CD4-positive, alpha-beta T cell treated with Interleukin-12 subunit alpha and Interleukin-12 subunit beta, for 1 hour (primary cell): ENCODE data around the gene CLRN1.
"Not testable (repeated sequence)": the region's sequence is repeated elsewhere in the genome, so short reads cannot be mapped to it uniquely, and the experiment has no call there.

Source experiments
- DNase-seq: peaks from one replicate; pipeline ENCODE4 v3.0.0-alpha.2; 2020

CLRN1 gene, protein sequence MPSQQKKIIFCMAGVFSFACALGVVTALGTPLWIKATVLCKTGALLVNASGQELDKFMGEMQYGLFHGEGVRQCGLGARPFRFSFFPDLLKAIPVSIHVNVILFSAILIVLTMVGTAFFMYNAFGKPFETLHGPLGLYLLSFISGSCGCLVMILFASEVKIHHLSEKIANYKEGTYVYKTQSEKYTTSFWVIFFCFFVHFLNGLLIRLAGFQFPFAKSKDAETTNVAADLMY

DNA sequence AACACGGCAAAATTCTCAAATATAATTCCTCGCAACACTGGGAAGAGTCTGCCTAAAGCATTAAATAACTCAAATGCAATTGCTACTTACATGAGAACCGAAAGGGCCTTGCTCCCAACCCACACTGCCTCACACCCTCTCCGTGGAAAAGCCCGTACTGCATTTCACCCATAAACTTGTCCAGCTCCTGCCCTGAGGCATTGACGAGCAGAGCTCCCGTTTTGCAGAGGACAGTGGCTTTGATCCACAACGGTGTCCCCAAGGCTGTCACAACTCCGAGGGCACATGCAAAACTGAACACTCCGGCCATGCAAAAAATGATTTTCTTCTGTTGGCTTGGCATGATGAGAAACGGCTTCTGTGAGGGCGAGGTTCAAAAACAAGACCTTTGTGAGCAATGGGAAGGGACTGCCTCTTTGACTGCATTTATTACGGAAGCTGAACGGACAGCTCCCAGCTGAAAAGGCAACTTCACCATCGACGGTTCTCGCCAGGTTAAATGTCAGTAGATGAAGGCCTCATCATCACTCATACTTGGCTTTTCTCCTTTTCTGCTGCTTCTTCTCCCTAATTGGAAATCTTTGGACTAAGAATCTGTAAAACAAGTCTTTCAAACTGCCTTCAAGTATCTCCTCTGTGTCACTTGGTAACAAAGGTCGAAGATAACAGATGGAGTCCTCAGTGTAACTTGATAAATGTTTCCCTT, at the start of gene CLRN1:
TSS of gene CLRN1 (minus strand) at position 362 of the 706 bp plus-strand sequence. CDS start at position 343, 19 bp downstream.
- no peak for DNase-seq

DNA sequence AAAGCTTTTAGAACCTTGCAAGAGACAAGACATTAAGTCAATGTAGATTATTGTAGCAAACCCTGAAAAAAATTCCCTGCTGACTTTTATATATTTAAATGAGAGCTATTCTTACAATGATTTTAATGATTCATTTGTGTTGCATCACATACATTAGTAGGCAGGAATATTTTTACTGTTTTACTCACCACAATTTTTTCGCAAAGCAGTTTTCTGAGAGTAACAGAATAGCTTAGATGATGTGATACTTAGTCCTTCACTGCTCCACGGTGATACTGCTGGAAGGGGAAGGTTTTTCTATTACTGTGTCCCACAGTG, 43.9 kb upstream of the CLRN1 start:
- DNase-seq: no peak

DNA sequence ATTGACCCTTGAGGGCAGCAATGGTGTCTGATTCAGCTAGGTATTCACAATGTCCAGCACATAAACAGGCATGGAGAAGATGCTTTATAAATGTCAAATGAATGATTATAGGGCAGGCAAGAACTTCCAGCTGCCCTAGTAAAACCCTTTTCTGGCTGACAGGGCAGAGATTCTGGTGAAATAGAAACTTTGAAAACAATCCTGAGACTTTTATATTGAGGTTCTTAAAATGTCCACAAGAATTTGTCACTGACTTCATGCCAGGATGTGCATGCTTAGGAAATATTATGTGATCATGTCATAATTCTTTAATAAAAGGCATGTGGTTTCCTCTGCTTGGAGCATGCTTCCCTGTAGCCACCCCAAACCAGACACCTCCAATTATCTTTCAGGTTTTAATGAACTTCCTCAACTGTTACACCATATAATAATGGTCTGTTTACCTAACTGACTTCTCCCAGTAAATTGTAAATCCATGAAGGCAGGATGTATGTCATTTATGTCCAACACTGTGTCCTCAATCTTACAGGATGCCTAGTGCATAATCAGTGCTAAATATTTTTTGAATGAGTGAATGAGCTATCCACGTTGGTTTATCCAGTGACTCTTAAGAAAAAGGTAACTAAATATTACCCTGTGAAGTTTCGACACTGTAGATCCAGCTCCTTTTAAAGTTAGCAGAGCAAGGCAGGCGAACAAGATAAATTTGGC, 43.4 kb upstream of the CLRN1 start:
- DNase-seq: no peak

DNA sequence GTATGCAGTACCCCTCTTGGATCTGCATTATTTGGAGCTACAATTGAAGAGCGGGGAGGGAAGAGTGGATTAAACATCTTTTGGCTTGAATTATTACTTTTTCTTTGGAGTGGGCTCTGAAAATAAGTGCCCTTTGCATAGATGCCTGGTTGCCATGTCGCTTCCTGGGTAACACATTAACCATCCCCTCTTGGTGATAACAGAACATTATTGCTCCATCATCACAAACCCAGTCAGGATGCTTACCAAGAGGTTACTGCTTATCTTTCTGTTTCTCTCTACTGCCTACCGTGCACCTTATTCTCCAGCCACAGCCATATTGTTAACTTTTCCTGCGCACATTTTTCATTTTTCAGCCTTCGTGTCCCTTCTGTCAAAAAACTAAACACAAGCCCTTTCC, 42.7 kb upstream of the CLRN1 start:
- no peak for DNase-seq

DNA sequence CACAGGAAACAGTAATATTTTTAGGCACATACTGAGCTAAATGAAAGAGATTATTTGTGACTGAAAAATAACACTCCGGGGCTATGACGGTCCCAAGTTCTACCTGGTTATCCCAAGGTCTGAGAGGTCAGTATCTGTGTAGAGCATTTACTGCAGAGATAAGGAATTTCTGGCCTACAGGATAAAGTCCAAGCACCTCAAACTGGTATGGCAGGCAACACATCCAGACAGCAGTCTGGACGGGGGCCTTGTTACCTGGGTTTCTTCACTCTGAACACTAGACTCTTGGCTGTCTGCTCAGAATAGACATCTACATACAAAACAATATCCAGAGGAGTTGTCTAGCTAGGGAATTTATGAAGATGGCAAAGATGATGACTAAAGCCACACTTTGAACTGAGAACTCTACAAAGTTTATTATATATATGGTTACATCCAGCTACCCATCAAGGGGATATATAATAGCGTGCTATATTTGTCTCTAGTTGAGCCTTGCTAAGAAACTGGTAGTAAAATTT, 42.0 kb upstream of the CLRN1 start:
- DNase-seq: no peak

DNA sequence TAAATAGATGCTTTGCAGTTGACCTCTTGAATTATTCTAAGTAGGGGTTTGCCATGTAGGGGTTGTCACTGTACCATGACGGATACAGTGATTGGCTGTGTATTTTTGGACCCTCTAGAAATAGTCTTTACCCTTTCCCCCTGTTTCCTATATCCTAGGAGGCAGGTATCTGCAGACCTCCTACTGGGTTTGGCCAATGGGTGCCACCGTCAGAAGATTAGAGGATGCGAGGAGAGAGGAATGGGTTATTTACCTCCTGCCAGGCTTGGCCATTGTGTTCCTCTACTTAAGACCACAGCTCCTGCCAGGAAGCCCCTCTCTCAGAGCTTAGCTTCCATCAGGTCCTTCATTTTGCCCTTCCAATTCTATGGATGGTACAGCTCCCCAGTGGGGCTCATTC, 40.2 kb upstream of the CLRN1 start:
- DNase-seq: no peak

DNA sequence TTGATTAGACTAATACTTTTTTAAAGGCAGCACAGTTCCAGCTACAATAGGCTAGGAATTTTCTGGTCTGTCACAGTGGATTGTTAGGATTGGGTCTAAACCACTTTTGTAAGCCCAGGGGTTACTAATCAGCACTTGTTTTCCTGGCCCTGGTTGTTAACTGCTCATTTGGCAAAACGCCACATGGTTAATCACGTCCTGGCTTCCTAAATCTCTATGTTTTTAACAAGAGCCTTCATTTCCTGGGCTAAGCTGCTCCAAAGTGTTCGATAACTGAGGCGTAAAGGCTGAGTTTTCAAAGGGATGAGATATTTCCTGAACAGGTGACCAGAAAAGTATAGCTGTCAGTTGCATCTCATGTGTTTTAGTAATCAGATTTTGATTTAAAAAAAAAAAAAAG, 38.9 kb upstream of the CLRN1 start:
- no peak for DNase-seq

DNA sequence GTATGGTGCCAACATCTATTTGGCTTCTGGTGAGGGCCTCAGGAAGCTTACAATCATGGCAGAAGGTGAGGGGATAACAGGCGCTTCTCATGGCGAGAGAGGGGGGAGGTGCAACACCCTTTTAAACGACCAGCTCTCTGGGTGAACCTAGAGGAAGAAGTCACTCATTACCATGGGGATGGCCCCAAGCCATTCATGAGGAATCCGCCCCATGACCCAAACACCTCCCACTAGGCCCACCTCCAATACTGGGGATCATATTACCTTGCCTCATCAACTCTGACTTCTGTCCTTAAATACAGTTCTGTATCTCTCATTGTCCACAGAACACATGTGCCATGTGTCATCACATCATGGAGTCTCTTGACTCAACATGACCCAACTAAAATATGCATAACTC, 37.5 kb upstream of the CLRN1 start:
- DNase-seq: no peak

DNA sequence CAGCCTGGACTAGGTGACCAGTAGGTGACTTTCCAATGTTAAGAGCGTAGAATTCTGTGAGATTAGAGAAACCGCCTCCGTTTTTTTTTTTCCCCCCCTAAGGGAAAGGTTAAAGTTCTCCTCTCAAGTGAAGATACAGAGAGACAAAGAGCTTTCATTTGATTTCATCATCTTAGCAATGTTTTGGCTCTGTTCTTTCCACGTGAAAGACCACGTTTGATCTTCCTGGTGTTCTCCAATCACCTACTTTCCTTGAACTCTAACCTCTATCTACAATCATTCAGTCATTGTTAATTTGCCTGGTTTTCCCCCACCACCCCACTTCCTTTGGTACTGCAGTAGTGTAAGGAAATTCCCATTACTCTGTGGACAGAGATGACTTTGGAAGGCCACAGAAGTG, 36.9 kb upstream of the CLRN1 start:
- DNase-seq: no peak

DNA sequence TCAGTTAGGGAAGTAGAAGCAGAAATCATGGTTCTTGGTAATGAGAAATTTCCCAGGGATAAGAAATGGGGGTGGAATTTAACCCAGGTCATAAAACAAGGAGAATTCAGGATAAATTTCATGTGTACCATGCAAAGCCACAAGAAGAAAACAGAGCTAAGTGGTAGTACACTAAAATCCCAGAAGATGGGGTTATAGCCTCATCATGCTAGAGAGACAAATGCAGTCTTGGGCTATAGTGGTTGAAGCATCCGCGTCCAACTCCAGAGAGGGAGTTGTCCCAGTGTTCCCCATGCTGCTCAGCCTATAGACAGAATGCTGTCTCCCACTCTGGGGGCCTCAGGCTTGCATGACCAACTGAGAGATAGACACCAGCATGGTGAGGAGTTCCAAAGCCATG, 36.2 kb upstream of the CLRN1 start:
- no peak for DNase-seq

DNA sequence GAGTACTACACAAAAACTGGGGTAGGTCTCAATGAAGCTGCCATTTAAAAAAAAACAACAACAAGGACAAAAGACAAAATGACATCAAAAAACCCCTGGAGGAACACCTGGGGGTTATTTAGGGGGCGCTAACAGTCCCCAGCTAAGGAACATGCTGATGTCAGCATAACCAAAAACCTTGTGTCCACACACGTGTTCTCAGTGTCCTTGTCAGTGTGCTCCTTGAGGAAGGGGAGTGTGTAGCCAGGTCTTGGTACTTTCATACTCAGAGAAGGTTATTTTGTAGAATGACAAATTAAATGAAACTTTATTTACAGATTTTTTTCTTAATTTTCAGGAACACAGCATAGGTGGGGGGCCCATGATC, 31.2 kb upstream of the CLRN1 start:
- no peak for DNase-seq

DNA sequence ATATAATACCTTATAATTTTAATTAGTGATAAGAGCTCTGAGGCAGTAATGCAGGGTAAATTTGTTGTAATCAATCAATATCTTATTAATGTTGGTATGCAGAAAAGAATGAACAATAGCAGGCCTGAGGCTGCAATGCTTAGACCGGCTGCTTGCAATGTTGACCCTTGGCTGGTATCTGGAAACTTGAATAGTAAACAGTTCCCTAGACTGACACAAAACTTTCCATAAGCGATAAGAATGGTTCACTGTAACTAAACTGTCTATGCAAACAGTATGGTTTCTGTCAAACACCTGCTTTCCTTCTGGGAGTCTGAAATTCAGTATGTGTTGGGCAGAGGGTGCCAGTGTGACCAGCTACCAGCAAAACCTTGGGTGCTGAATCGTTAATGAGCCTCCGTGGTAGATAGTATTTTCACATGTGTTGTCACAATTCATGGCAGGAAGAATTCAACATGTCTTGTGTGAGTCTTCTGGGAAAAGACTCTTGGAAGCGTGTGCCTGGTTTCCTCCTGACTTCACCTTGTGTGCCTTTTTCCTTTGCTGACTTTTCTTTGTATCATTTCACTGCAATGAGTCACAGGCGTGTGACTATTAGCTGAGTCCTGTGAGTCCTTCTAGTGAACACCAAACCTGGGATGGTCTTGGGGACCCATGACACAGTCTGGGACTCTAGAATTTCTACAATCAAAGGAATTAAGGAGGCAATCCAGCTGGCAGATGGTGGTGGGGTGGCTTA, 30.7 kb upstream of the CLRN1 start:
- no peak for DNase-seq

DNA sequence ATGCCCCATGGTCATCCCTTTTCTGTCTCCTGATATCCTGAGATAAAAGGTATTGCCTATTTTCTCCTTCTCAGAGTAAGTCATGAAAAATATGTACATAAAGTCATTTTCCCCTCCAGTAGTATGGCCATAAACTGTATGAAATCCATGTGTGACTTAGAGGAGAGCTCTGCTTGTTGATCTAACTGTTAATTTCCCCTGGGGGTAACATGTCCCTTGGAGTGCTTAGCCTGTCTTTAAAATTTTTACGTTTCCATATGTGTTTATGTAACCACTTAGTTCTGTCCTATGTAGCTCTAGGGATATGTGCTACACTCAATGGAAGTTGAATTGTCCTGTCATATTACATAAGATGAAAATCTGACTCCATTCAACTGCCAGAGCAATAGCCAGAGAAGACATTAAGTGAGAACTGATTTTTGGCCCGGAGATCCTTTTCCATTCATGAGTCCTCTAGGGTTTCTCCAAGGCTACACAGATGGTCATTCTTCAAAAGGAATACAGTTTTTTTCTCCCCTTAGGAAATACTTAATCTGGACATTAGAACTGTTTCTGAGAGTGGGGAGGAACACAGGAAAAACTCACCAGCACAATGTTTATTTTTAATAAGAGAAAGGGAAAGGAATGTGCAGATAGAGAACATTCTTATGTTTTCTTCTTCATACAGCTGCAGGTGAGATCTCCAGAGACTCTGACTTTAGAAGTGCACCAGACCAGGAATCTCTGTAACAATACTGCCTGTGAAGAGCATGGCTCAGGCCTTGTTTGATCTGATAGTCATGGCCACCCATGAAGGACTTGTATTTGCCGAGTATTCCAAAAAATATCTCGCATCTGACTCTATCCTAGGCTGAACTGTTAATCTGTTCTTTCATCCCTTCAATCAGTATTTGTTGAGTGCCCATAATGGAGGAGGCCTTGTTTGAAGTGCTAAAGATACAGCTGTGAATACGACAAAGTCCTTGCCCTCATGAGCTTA, 29.8 kb upstream of the CLRN1 start:
- DNase-seq: no peak

DNA sequence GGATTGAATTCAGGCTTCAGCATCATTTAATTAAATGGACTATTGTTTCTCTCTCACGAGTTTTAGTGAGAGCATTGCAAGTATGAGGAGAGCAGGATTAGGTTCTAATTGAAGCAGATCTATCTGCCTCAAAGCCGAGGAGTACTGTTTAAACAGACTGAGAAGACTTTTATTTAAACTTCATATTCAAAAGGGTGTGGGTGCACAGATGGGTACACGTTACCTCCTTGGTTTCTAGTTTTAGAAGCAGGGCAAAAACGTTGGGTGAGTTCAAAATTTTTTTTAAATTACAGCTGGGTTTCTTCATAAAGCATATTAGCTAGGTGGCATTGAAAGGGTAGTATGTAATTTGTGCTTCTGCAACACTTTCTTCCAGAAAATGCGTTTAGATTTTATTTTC, 26.5 kb upstream of the CLRN1 start:
- DNase-seq: no peak

DNA sequence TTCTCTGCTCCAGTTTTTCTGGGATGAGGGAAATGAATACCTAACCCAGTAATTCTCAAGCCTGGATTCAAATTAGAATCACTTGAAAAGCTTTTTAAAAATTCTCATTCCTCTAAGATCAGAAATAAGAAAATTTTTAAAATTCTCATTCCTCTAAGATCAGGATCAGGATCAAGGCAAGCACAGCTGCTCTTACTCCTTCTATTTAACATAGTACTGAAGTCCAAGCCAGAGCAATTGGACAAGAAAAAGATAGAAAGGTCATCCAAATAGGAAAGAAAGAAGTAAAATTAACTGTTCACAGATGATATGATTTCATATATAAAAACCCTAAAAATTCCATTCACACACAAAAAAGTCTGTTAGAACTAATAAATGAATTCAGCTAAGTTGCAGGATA, 24.2 kb upstream of the CLRN1 start:
- no peak for DNase-seq

DNA sequence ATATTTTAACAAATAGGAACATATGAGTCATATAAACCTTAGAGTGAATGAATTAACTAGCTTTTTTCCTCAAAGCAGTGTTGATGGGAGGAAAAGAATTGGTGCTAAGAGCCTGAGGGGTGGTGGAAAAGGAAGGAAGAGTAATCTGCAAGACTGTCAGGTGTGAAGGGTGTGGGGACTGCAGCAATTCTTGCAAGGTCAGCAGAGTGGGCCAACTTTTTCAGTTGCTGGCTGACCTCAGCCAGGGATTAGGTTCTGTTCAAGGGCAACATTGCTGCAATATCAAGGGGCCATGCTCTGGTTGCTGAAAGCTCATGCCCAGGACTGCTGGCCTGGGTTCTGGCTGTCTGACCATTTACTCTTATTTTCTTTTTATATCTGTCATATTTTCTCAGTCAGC, 23.0 kb upstream of the CLRN1 start:
- DNase-seq: no peak

DNA sequence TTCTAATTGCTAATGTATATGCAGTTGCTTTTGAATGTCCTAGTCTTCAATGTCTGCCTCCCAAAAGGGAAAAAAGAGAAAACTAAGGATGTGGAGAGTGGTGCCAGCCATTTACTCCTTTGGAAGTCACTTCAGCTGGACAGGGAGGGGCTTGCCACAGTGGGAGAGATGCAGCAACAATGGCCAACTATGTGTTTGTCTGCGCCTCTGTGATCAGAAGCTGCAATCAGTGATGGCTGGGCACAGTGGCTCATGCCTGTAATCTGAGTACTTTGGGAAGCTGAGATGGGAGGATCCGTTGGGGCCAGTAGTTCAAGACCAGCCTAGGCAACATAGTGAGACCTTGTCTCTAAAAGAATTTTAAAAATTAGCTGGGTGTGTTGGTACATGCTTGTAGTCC, 16.7 kb upstream of the CLRN1 start:
- no peak for DNase-seq

DNA sequence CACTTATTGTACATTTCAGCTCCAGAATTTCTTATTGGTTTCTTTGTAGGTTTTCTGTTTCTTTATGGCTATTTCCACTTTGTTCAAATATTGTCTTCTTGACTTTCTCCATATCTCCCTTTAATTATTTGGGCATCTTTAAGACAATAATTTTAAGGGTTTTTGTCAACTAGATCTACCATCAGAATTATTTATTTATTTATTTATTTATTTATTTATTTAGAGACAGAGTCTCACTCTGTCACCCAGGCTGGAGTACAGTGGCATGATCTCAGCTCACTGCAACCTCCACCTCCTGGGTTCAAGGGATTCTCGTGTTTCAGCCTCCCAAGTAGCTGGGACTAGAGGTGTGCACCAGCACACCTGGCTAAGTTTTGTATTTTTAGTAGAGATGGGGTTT, 15.9 kb upstream of the CLRN1 start:
- DNase-seq: not testable (repeated sequence)

DNA sequence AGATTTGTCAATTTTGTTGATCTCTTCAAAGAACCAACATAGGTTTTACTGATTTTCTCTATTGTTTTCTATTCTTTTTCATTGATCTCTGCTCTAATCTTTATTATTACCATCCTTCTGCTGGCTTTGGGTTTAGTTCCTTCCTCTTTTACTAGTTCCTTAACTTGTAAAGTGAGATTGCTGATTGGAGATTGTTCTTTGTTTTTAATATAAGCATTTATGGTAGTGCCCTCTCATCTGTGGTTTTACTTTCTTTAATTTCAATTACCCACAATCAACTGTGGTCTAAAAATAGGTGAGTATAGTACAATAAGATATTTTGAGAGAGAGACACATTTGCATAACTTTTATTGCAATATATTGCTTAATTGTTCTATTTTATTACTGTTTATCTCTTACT, 13.2 kb upstream of the CLRN1 start:
- DNase-seq: no peak

DNA sequence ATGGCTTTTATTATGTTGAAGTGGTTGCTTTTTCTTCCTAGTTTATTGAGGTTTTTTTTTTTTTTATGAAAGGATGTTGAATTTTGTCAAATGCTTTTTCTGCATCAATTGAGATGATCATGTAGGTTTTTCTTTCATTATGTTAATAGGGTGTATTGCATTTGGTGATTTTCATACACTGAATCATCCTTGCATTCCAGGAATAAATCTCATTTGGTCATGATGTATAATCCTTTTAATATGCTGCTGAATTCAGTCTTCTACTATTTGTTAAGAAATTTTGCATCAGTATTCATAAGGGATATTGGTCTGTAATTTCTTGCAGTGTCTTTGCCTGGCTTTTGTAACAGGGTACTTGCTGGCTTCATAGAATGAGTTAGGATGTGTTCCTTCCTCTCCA, 11.5 kb upstream of the CLRN1 start:
- DNase-seq: no peak

DNA sequence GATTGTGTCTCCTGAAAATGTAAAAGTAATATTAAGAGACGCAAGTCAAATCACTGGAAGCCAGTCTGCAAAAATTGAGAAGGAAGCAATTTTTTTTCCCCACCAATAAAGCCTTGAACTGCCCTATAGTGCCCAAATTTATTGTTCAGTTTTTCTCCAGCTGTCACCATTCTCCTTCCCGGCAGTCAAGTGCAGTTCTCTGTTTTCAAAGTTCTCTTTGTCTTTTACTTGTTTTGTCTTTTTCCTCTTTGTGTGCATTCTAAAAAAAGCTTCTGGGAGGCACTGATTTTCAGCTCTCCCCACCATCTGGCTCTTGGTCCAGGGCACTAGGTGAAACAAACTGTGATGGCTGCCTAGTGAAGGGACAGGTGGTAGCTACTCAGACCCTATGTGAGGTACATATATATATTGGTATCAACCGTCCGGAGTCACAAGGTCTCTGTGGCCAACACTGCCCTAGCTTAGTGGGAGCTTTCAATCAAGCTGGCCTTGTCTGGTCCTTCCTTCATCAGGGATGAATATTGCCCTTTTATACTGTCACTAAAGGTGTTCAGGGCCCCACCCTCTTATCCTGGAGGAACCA, 6.1 kb upstream of the CLRN1 start:
- no peak for DNase-seq

DNA sequence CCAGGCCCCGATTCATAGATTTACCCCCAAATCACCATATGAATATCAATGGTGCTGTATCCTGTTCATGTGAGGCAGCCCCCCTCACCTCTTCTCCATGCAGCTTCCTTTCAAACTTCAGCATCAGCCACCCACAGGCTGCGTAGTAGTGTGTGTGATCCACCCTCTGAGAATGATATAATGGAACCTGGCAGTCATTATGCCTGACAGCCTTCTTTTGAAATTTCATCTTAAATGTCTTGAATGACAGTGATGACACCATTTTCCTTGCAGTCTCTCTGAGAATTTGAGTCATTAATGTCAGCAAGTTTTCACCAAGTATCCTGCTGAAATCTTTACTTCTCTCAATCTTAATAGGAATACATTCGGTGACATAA, 3.5 kb upstream of the CLRN1 start:
- no peak for DNase-seq
